Myocyte (in vitro differentiated cells): ENCODE data around the gene PLEKHA8. TPM values are rescaled to one million over a fixed set of nuclear protein-coding genes. Genes with fewer than 3 reads are reported as not detected.

ENCODE experiments used
- DNase-seq: peaks from one replicate; pipeline ENCODE4 v3.0.0-alpha.2; 2012; ENCODE audit warnings: low read depth
- total RNA-seq: library from RNA; depleted of rRNA; stranded (reverse); fragments of >200 nt; gene quantifications from 2 replicates; pipeline ENCODE4 v1.2.3, GENCODE V29; 2014

The PLEKHA8 gene
- total RNA-seq, 1 donor from 2014 or later: 11.9 TPM

DNA sequence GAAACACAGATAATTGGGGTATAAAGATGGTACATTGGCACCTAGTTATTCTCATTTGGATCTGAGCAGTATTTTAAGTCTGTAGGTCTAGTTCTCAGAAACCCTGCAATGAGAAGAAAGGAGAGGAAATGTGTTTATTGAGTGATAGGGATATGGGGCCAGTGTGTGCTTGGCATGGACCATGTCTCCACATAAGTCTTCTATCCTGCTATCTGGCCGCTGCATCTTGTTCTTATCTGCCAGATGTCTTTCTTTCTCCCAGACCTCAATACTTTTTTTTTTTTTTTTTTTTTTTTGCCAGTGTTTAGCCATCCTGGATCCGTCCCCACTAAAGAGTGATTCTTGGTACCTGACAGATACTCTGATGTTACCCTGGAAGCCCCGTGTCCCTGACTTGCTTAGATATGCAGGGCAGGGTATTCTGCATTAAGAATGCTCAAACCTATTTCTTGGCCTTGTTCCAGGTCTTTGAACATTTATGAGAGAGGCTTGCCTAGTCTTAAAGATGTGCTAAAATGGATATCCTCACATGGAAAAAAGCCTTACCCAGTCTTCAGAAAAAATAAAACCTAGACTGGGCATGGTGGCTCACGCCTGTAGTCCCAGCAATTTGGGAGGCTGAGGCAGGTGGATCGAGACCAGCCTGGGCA, 116.6 kb downstream of the PLEKHA8 start:
- no peak for DNase-seq

- DNase-seq: no peak
Observed at GRCh38 chr7:30145426-30145970, 117.3 kb downstream of the PLEKHA8 start.

DNA sequence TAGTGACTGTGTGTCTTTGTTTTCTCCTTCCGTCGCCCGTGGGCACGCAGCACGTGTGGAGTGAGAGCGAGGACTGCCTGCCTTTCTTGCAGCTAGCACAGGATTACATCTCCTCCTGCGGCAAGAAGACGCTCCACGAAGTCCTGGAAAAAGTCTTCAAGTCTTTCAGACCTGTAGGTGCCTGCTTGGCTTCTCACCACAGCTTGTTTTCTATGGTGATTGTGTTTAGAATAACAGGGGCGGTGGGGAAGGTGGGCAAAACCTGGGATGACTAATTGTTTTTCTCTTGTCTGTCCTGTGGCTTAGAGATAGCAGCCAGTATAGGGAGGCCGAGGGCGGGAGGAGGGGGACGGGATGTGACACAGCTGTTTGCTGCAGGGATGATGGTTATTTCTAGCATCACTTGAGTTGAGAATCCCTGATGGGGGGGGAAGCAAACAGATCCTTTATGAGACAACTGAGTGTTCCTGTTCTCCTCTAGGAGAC, 118.0 kb downstream of the PLEKHA8 start:
- peak; percentile 92 for DNase-seq

DNA sequence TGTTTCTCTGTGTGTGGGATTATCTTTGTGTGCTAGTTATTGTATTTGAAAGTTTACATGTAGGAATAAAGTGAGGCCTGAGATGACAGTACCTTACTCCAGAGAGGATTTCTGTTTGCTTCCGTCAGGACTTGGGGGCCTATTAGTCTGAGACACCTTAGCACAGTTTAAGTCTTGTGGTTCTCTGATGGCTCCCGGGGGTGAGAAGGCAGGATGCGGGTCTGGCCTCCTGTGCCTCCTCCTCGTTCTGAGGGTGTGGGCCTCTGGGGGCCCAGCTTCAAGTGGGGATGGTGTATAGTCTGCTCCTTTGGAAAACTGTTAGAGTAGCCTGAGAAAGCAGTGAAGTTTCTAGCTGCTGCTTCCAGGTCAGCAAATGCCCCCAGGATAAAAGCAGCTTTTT, 119.0 kb downstream of the PLEKHA8 start:
- DNase-seq: no peak

GRCh38 chr7:30147785-30148184, 119.6 kb downstream of the PLEKHA8 start:
- DNase-seq: no peak

DNA sequence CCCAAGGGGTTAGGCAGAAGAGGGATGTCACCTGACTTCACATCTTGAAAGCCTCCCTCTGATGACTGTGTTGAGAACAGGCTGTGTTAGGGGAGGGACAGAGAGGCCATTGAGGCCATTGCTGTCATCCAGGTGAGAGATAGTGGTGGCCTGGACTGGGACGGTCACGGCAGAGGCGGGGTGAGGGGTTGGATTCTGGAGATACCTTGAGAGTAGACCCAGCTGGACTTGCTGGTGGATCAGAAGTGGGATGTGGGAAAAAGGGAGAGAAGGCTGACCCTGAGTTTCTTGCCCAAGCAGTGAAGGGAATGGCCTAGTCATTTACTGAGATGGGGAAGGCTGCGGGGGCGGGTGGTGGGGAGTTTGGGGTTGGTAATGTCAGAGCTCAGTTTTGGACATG, 120.2 kb downstream of the PLEKHA8 start:
- DNase-seq: no peak

DNA sequence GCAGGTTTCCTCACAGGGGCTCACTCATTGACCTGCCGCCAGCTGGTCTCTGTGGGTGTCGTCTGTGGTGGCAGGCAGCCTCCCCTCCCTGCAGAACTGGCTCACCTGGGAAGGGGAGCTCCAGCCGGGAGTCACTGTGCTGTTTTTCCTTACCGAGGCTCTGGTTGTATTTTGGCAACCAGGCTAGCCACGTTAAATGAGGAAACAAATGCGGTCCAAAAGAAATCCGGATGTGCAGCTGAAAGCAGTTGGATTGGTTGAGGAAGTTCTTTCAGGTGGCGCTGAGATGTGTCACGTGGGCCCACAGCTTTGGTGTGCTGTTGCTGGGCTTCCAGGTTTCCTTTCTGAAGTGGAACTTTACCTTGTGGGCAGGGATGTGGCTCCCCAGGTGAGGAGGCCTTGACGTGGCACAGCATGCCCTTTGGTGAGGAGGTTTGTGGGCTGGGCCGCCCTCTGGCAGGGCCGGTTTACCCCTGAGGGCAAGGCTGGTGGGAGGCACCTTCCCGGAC, 120.8 kb downstream of the PLEKHA8 start:
- no peak for DNase-seq

GRCh38 chr7:30149640-30150272, 121.5 kb downstream of the PLEKHA8 start:
- DNase-seq: no peak

DNA sequence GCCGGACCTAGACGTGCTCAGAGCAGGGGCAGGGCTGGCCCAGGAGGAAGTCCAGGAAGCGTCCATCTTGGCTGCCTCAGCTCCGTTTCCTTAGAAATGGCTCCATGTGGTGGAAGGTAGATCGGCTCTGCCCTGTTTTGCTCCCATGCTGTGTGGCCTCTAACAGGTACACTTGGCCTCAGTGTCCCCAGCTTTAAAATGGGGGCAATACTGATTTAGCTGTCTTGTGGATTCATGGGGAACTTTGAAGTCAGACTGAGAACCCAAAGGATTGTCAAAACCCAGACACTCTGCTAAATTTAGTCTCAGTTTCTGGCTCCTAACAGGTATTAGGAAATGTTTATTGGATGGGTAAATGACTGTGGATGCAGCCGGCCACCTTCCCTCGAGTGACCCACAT, 122.5 kb downstream of the PLEKHA8 start:
- no peak for DNase-seq

- DNase-seq: no peak
Observed at GRCh38 chr7:30154111-30154587, 125.9 kb downstream of the PLEKHA8 start.

- DNase-seq: no peak
Observed at GRCh38 chr7:30155481-30155880, 127.3 kb downstream of the PLEKHA8 start.

- DNase-seq: no peak
Observed at GRCh38 chr7:30157204-30157603, 129.0 kb downstream of the PLEKHA8 start.

GRCh38 chr7:30159163-30159562, 131.0 kb downstream of the PLEKHA8 start:
- no peak for DNase-seq

- peak; percentile 40 for DNase-seq
Observed at GRCh38 chr7:30159698-30160143, 131.5 kb downstream of the PLEKHA8 start.

DNA sequence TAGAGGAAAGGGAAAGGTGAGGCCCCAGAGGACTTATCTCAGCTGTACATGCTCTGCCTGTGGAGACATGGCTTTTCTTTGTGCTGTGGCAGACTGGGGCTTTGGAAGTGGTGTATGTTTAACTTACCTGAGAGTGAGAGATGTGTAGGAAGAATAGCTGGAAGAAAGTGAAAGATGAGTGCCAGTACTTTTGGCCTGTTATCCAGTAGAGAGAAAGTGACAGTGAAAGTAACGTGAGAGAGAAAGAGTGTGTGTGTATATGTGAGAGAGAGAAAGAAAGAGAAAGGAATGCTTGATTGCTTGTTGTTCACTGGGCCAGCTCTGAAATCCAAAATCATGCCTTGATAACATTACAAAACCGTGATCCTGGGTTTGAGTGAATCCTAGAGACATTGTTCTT, 132.1 kb downstream of the PLEKHA8 start:
- no peak for DNase-seq

- DNase-seq: no peak
Observed at GRCh38 chr7:30162133-30162532, 133.9 kb downstream of the PLEKHA8 start.

DNA sequence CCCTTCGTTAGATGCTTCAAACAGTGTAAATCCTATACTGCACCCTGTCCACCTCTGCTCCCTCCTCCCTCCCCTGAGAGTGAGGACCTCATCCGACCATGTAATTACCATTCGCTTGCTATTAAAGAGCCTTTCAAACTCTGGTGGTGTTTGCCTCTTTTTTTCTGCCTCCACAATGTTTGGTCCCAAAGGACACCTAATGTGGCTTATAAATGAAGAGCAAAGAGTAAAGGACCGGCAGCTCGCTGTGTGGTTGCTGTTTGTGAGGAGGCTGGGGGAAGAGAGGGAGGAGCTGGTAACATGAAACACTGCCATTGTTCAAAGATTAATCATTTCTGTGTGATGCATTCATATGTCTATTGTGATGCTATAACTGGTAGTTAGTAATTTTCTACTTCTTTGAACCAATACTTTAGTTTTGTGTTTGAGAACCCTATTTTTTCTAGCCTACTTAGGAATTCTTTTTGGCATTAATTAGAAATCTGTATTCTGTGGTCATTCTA, 134.5 kb downstream of the PLEKHA8 start:
- peak; percentile 83 for DNase-seq

GRCh38 chr7:30163231-30163894, 135.2 kb downstream of the PLEKHA8 start:
- peak; percentile 62 for DNase-seq

GRCh38 chr7:30164567-30164966, 136.4 kb downstream of the PLEKHA8 start:
- DNase-seq: peak; percentile 91

GRCh38 chr7:30165590-30165989, 137.4 kb downstream of the PLEKHA8 start:
- DNase-seq: no peak

- DNase-seq: no peak
Observed at GRCh38 chr7:30166155-30166840, 138.1 kb downstream of the PLEKHA8 start.
